Measurements from ENCODE around the gene MEDAG. TPM values are rescaled to one million over a fixed set of nuclear protein-coding genes. Genes with fewer than 3 reads are reported as not detected.

Gene MEDAG
- polyA plus RNA-seq, 1 of the 3 experiments (the other 2 are of a cell fraction) = not detected

DNA sequence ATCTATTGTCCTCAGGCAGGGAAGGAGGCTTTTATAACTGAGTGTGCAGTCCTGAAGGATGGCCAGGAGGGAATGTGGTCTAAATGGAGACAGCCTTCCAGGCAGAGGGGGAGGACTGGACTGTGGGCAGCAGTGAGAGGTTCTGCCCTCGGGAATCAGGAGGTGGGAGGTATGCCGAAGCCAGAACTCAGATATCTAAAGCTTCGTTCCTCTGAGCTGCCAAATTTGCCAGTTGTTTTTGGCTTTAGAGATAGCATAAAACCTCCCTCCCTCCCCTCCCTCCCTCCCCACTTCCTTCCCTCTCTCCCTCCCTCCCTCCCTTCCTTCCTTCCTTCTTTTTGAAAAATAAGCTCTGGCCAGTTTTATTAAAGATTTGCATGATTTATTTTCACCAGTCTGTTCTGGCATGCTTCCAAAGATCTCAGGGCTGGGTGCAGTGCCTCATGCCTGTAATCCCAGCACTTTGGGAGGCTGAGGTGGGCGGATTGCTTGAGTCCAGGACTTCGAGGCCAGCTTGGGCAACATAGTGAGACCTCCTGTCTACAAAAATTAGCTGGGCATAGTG is 2.4 kb downstream of the MEDAG start:
- no peaks in the 10 kb centered on the region for H3F3A ChIP-seq (replicated peaks; ENCODE audit: insufficient read depth)
- H2AFZ ChIP-seq (ENCODE audit: low read depth) = no peak overlapping the region
- H3K27me3 ChIP-seq (ENCODE audit: insufficient read depth) = no peaks in the 10 kb centered on the region
- no peaks in the 10 kb centered on the region for H3K36me3 ChIP-seq (replicated peaks in 1 of 2; ENCODE audit: control insufficient read depth in 1 of 2, insufficient read depth in 2 of 2, low read length in 1 of 2)
- TF ChIP-seq FOXM1 (IDR thresholded peaks at IDR 0.05; ENCODE audit: low read depth) = no peak
- TF ChIP-seq NFIC (IDR thresholded peaks at IDR 0.05; ENCODE audit: borderline replicate concordance) = peak; percentile 30; the same call in 1 of the 2 replicates
- TF ChIP-seq, protein P1, sequence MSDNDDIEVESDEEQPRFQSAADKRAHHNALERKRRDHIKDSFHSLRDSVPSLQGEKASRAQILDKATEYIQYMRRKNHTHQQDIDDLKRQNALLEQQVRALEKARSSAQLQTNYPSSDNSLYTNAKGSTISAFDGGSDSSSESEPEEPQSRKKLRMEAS (IDR thresholded peaks at IDR 0.05; ENCODE audit: low read depth) = 0 out of 2 replicates have a peak, but pooled peaks have one; percentile 22
- no peak for TF ChIP-seq RCOR1 (IDR thresholded peaks at IDR 0.05; ENCODE audit: low read length)
- TF ChIP-seq, protein P2, sequence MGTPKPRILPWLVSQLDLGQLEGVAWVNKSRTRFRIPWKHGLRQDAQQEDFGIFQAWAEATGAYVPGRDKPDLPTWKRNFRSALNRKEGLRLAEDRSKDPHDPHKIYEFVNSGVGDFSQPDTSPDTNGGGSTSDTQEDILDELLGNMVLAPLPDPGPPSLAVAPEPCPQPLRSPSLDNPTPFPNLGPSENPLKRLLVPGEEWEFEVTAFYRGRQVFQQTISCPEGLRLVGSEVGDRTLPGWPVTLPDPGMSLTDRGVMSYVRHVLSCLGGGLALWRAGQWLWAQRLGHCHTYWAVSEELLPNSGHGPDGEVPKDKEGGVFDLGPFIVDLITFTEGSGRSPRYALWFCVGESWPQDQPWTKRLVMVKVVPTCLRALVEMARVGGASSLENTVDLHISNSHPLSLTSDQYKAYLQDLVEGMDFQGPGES (IDR thresholded peaks at IDR 0.05; ENCODE audit: low read depth, low read length) = no peak
- TF ChIP-seq, protein P3, sequence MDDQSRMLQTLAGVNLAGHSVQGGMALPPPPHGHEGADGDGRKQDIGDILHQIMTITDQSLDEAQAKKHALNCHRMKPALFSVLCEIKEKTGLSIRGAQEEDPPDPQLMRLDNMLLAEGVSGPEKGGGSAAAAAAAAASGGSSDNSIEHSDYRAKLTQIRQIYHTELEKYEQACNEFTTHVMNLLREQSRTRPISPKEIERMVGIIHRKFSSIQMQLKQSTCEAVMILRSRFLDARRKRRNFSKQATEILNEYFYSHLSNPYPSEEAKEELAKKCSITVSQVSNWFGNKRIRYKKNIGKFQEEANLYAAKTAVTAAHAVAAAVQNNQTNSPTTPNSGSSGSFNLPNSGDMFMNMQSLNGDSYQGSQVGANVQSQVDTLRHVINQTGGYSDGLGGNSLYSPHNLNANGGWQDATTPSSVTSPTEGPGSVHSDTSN (IDR thresholded peaks at IDR 0.05) = no peak
- peak overlapping the region; percentile 17 to 62; a peak in 2 of 4 replicates for H3K27ac ChIP-seq (ENCODE audit: low read depth in 2 of 2, low read length in 1 of 2)
- H3K9me2 ChIP-seq = no peaks in the 10 kb centered on the region
- H3K9me3 ChIP-seq = no peaks in the 10 kb centered on the region
- H3K4me3 ChIP-seq (ENCODE audit: low read depth in 2 of 2, low read length in 1 of 2) = no peak overlapping the region
- WGBS (ENCODE audit: low lambda C conversion rate) = 31% methylated on average over 5 of the region's 5 CpGs
- ChIA-PET CTCF (interaction anchor here (0.9 kb wide), 1 partner anchor 21 kb away, joined by 3 read pairs; no protein-coding TSS in a partner anchor), POLR2A (no interaction called here)
- no peak overlapping the region for H3K9ac ChIP-seq
- no peaks in the 10 kb centered on the region for H4K20me1 ChIP-seq (ENCODE audit: insufficient read depth)
- peaks cover 21 to 22% of the 10 kb centered on the region in 2 experiments; a peak in 3 of 4 replicates for H3K4me1 ChIP-seq (ENCODE audit: control insufficient read depth in 1 of 2, insufficient read depth in 2 of 2, low read depth in 1 of 2, low read length in 1 of 2)
- no peaks in the 10 kb centered on the region for H3K79me2 ChIP-seq (ENCODE audit: insufficient read depth)
- DNase-seq = peak; percentile 65
- no peak overlapping the region for H3K4me2 ChIP-seq

DNA sequence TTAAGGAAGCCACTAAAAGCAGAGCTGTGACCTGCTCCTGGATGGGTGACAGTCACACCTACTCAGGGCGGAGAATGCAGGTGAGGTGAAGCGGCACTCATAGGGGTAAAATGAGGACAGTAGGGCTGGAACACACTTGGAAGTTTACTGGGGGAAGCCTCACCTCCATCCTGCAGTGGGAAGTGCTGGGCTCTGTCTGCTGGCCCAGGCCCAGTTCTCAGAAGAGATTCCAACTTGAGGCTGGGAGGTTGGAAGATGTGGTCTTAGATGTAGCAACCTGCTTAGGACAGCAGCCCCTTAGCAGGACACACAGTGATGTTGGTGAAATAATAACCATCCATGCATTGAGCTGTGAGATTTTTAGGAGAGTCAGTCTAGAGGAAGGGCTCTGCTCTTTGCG is 4.6 kb downstream of the MEDAG start:
- CTCF ChIA-PET = interaction anchor here (1.1 kb wide), 1 partner anchor 17 kb away, joined by 3 read pairs; no protein-coding TSS in a partner anchor
- Histone ChIP-seq H3K9me3 (no peaks in the 10 kb centered on the region), H3K27me3 (ENCODE audit: insufficient read depth) (no peaks in the 10 kb centered on the region), H3K36me3 (replicated peaks in 1 of 2; ENCODE audit: control insufficient read depth in 1 of 2, insufficient read depth in 2 of 2, low read length in 1 of 2) (no peaks in the 10 kb centered on the region), H3K4me1 (ENCODE audit: control insufficient read depth in 1 of 2, insufficient read depth in 2 of 2, low read depth in 1 of 2, low read length in 1 of 2) (peaks cover 22 to 34% of the 10 kb centered on the region in 2 experiments; a peak in 3 of 4 replicates), H3K27ac (ENCODE audit: low read depth in 2 of 2, low read length in 1 of 2) (no peak overlapping the region), H3K79me2 (ENCODE audit: insufficient read depth) (no peaks in the 10 kb centered on the region), H3K9ac (no peak overlapping the region), H3K4me3 (ENCODE audit: low read depth in 2 of 2, low read length in 1 of 2) (no peak overlapping the region), H3F3A (replicated peaks; ENCODE audit: insufficient read depth) (no peaks in the 10 kb centered on the region), H3K4me2 (no peak overlapping the region), H4K20me1 (ENCODE audit: insufficient read depth) (no peaks in the 10 kb centered on the region), H3K9me2 (no peaks in the 10 kb centered on the region), H2AFZ (ENCODE audit: low read depth) (no peak overlapping the region)
- no peak for TF ChIP-seq CHD2 (IDR thresholded peaks at IDR 0.05; ENCODE audit: low read length, partially characterized antibody)
- POLR2A ChIA-PET = no interaction called here
- WGBS (ENCODE audit: low lambda C conversion rate) = 97% methylated on average over 3 of the region's 3 CpGs
- DNase-seq = no peak
